GM12878 (cell line): ENCODE data around the gene MUC13. TPM values are rescaled to one million over a fixed set of nuclear protein-coding genes. Genes with fewer than 3 reads are reported as not detected.

ENCODE experiments used
- ATAC-seq: fragments of 200-7000 bp; cut with Tn5 transposase; 3 replicates; pipeline ENCODE4 v1.9.1; 2020; ENCODE audit warnings: mild to moderate bottlenecking, moderate library complexity
- BruUV-seq: library from RNA; stranded (reverse); fragments of 400-500 nt; replicated peaks from 2 replicates; lab custom pipeline; 2021; lab: Mats Ljungman, UMichigan
- CTCF ChIA-PET: fragments of 300-600 bp; sonication (Branson Sonifier 250); formaldehyde crosslinking; extraction: SDS; loops from one replicate; lab custom pipeline; 2021; ENCODE audit warnings: inconsistent platforms; lab: Yijun Ruan, JAX
- POLR2A ChIA-PET: fragments of 350-600 bp; formaldehyde crosslinking; extraction: SDS; loops from one replicate; lab custom pipeline; 2021; ENCODE audit warnings: inconsistent platforms; lab: Charles Lee
- RAD21 ChIA-PET: fragments of 300-600 bp; sonication (Branson Sonifier 250); formaldehyde crosslinking; loops from one replicate; lab custom pipeline; 2023; ENCODE audit warnings: antibody characterized with exemption; ENCODE audit not compliant: unreplicated experiment; lab: Charles Lee
- SMC1A ChIA-PET: fragments of 300-600 bp; sonication (Branson Sonifier 250); formaldehyde crosslinking; loops from one replicate; lab custom pipeline; 2023; ENCODE audit not compliant: unreplicated experiment, uncharacterized antibody; lab: Charles Lee
- DNase-seq: peaks from one replicate; pipeline ENCODE4 v3.0.0-alpha.2; 2011; ENCODE audit warnings: low read depth, low spot score
- FAIRE-seq: peaks from 3 replicates; lab custom pipeline; 2011; peaks lifted over from hg19 to GRCh38; lab: Jason Lieb, UNC
- H2AFZ ChIP-seq: 2 replicates; pipeline ENCODE4 v1.6.0; 2011; ENCODE audit warnings: low read depth, low read length, control low read depth; ENCODE audit not compliant: control insufficient read depth
- H3K27ac ChIP-seq: 2 replicates; pipeline ENCODE4 v1.5.1; 2011; ENCODE audit warnings: control low read depth; ENCODE audit not compliant: control insufficient read depth, insufficient read depth
- H3K27me3 ChIP-seq, 2 experiments: replicated peaks in 1 of 2; 2 replicates each; pipeline versions ENCODE4 v1.6.0 to v1.6.1; 2011; ENCODE audit warnings: low read length in 1 of 2; ENCODE audit not compliant: control insufficient read depth in 2 of 2, insufficient read depth in 2 of 2
- H3K36me3 ChIP-seq, 2 experiments: 2 replicates each; pipeline ENCODE4 v1.5.1; 2011; ENCODE audit warnings: low read length in 1 of 2; ENCODE audit not compliant: control insufficient read depth in 2 of 2, insufficient read depth in 2 of 2
- H3K4me1 ChIP-seq: 2 replicates; pipeline ENCODE4 v1.6.1; 2011; ENCODE audit warnings: mild to moderate bottlenecking, low read length, moderate library complexity, mixed read lengths; ENCODE audit not compliant: control insufficient read depth, insufficient read depth
- H3K4me2 ChIP-seq: 2 replicates; pipeline ENCODE4 v1.6.0; 2011; ENCODE audit warnings: control low read depth; ENCODE audit not compliant: control insufficient read depth, insufficient read depth
- H3K4me3 ChIP-seq: fragments of 200-600 bp; sonication (generic); 2 replicates; pipeline ENCODE4 v1.5.1; 2016
- H3K79me2 ChIP-seq: 2 replicates; pipeline ENCODE4 v1.6.0; 2011; ENCODE audit warnings: low read length; ENCODE audit not compliant: control insufficient read depth, insufficient read depth
- H3K9ac ChIP-seq: 2 replicates; pipeline ENCODE4 v1.8.0; 2011; ENCODE audit warnings: low read length, control low read depth, mixed read lengths; ENCODE audit not compliant: control insufficient read depth, insufficient read depth
- H3K9me3 ChIP-seq: replicated peaks from 3 replicates; pipeline ENCODE4 v1.5.1; 2011; ENCODE audit warnings: mild to moderate bottlenecking, low read length; ENCODE audit not compliant: control insufficient read depth, insufficient read depth
- H4K20me1 ChIP-seq: 2 replicates; pipeline ENCODE4 v1.6.0; 2011; ENCODE audit not compliant: control insufficient read depth, insufficient read depth
- ATF2 ChIP-seq: IDR thresholded peaks from 2 replicates; pipeline ENCODE4 v1.6.1; 2012; ENCODE audit warnings: low read length, inconsistent platforms
- BCLAF1 ChIP-seq: fragments of 450-650 bp; IDR thresholded peaks from 2 replicates; pipeline ENCODE4 v1.6.1; 2017; ENCODE audit warnings: antibody characterized with exemption, mild to moderate bottlenecking, moderate library complexity
- CTCF ChIP-seq, 3 experiments: IDR thresholded peaks in 2 of 3; conservative IDR thresholded peaks in 1 of 3; 2 replicates each; pipeline ENCODE4 v1.5.1; 2011; ENCODE audit warnings: low read depth in 3 of 3, low read length in 3 of 3, mild to moderate bottlenecking in 3 of 3, control low read depth in 2 of 3, moderate library complexity in 2 of 3, inconsistent platforms in 1 of 3, mixed read lengths in 1 of 3; ENCODE audit not compliant: control insufficient read depth in 2 of 3, insufficient read depth in 1 of 3; ENCODE audit errors: extremely low read depth in 1 of 3
- EED ChIP-seq: sonication (generic); IDR thresholded peaks from 2 replicates; pipeline ENCODE4 v1.6.1; 2016; ENCODE audit warnings: antibody characterized with exemption, low read depth
- ESRRA ChIP-seq: IDR thresholded peaks from 2 replicates; pipeline ENCODE4 v1.6.1; 2012; ENCODE audit warnings: mild to moderate bottlenecking, low read length, improper control_type of control experiment
- ETV6 ChIP-seq, 2 experiments: fragments of 450-650 bp in 1 of 2; IDR thresholded peaks in 1 of 2; conservative IDR thresholded peaks in 1 of 2; 2 replicates each; pipeline ENCODE4 v1.6.1; 2014; ENCODE audit warnings: antibody characterized with exemption in 1 of 2, borderline replicate concordance in 1 of 2, low read depth in 1 of 2, mild to moderate bottlenecking in 1 of 2, moderate library complexity in 1 of 2
- HDAC2 ChIP-seq: fragments of 200-600 bp; sonication (generic); IDR thresholded peaks from 2 replicates; pipeline ENCODE4 v1.6.1; 2017
- IRF4 ChIP-seq: IDR thresholded peaks from 2 replicates; pipeline ENCODE4 v1.6.1; 2011; ENCODE audit warnings: low read depth, low read length
- NFYA ChIP-seq: IDR thresholded peaks from 2 replicates; pipeline ENCODE4 v1.6.1; 2011; ENCODE audit warnings: low read depth, mild to moderate bottlenecking, low read length, improper control_type of control experiment, borderline replicate concordance
- POLR2AphosphoS5 ChIP-seq: IDR thresholded peaks from 2 replicates; pipeline ENCODE4 v1.6.1; 2011; ENCODE audit warnings: mild to moderate bottlenecking, low read length, inconsistent platforms
- RB1 ChIP-seq: fragments of 450-650 bp; formaldehyde crosslinking; IDR thresholded peaks from 2 replicates; pipeline ENCODE4 v1.6.1; 2017; ENCODE audit warnings: mild to moderate bottlenecking, borderline replicate concordance
- RUNX3 ChIP-seq: IDR thresholded peaks from 2 replicates; pipeline ENCODE4 v1.6.1; 2012; ENCODE audit warnings: low read length, inconsistent platforms
- SUZ12 ChIP-seq: fragments of 200-600 bp; sonication (generic); IDR thresholded peaks from one replicate; pipeline ENCODE4 v1.6.1; 2018; ENCODE audit warnings: antibody characterized with exemption, mild to moderate bottlenecking; ENCODE audit not compliant: unreplicated experiment
- TCF7 ChIP-seq: IDR thresholded peaks from 2 replicates; pipeline ENCODE4 v1.6.1; 2014; ENCODE audit warnings: antibody characterized with exemption, borderline replicate concordance
- USF1 ChIP-seq: IDR thresholded peaks from 2 replicates; pipeline ENCODE4 v1.6.1; 2011; ENCODE audit warnings: borderline replicate concordance, low read depth, mild to moderate bottlenecking, moderate library complexity, mixed read lengths, low read length; ENCODE audit not compliant: insufficient read depth; ENCODE audit errors: extremely low read length
- WGBS: methylation state at CpG from one replicate; pipeline ENCODE4 v1.1.6; 2016; ENCODE audit warnings: low lambda C conversion rate; ENCODE audit not compliant: insufficient replicate concordance, insufficient coverage; ENCODE audit errors: missing lambda C conversion rate; 5-methylcytosine and 5-hydroxymethylcytosine counted together
- in situ Hi-C: fragments of 300-500 bp; cut with MboI; formaldehyde crosslinking; loops from 9 replicates; pipeline ENCODE4 v1.14.3; 2018; ENCODE audit warnings: mixed read lengths
- intact Hi-C: fragments of 100-400 bp; cut with micrococcal nuclease; formaldehyde crosslinking; loops from one replicate; pipeline ENCODE4 v1.14.2; 2022; ENCODE audit not compliant: unreplicated experiment
- polyA plus RNA-seq, 11 experiments: library from polyadenylated mRNA; depleted of rRNA in 4 of 11; unstranded in 6 of 11; stranded (reverse) in 5 of 11; fragments of >200 nt; fragmentation: Nextera tagmentation in 4 of 11; fragmentation: Illumina TruSeq in 1 of 11; extraction: Ambion mirVana in 4 of 11; extraction: Trizol in 1 of 11; gene quantifications; 1 replicate in 1 of 11; 2 replicates in 10 of 11; pipeline versions ENCODE4 v1.2.1 to v1.2.3, GENCODE V29; 2011 to 2016; ENCODE audit warnings: inconsistent platforms in 2 of 11, missing spikeins in 2 of 11, low read depth in 1 of 11
- total RNA-seq, 4 experiments: library from RNA; depleted of rRNA in 3 of 4; stranded (reverse); fragments of >200 nt in 3 of 4; fragmentation: Illumina TruSeq in 1 of 4; extraction: Trizol in 1 of 4; gene quantifications; 2 replicates each; pipeline versions ENCODE4 v1.2.1 to v1.2.3, GENCODE V29; 2013 to 2021

Gene MUC13
- total and polyA plus RNA-seq, 10 of the 15 experiments (the other 5 are each of a cell fraction or from before 2014, with no cell fraction given), result 0.27 to 60.1 (median 0.76) TPM

- no peaks in the 10 kb centered on the region for H3K9me3 ChIP-seq
- no peaks in the 10 kb centered on the region for H3K4me1 ChIP-seq
- H3K9ac ChIP-seq, result no peak overlapping the region
- no peak for DNase-seq
- no peak overlapping the region for H3K4me2 ChIP-seq
- 20% methylated on average over 5 of the region's 5 CpGs for WGBS
- intact Hi-C loops, result no loop called here
- ChIA-PET CTCF (interaction anchor here (0.7 to 2.5 kb wide), 2 partner anchors 13 to 26 kb away, joined by 3 to 10 read pairs; partner anchors contain the start of gene MUC13), RAD21 (no interaction called here), SMC1A (interaction anchor here (5.7 kb wide), 1 partner anchor 26 kb away, joined by 26 read pairs; the partner anchor contains the start of gene MUC13), POLR2A (no interaction called here)
- H4K20me1 ChIP-seq, result no peaks in the 10 kb centered on the region
- no peak for ATAC-seq
- H3K27ac ChIP-seq, result no peak overlapping the region
- no peaks in the 10 kb centered on the region for H3K36me3 ChIP-seq
- no peak overlapping the region for H2AFZ ChIP-seq
- H3K27me3 ChIP-seq, result no peaks in the 10 kb centered on the region
- BruUV-seq, result no TSS peak
- no peak for FAIRE-seq
- TF ChIP-seq USF1 (no peak), POLR2AphosphoS5 (no peak), RUNX3 (no peak), ATF2 (no peak), RB1 (no peak), TCF7 (no peak), IRF4 (no peak), SUZ12 (no peak), BCLAF1 (no peak), NFYA (no peak), HDAC2 (no peak), ETV6 (conservative IDR thresholded peaks at IDR 0.05 in 1 of 2, IDR thresholded peaks at IDR 0.05 in 1 of 2; ENCODE audit: borderline replicate concordance in 1 of 2, low read depth in 1 of 2) (no peak), ESRRA (no peak), EED (no peak), CTCF (IDR thresholded peaks at IDR 0.05 in 2 of 3, conservative IDR thresholded peaks at IDR 0.05 in 1 of 3; ENCODE audit: control insufficient read depth in 2 of 3, extremely low read depth in 1 of 3, insufficient read depth in 1 of 3, low read depth in 3 of 3, low read length in 3 of 3) (no peak)
- in situ Hi-C loops, result no loop called here
- no peak overlapping the region for H3K4me3 ChIP-seq
- no peaks in the 10 kb centered on the region for H3K79me2 ChIP-seq
Measured at GRCh38 chr3:124960698-124961097, 26.1 kb upstream of the MUC13 start.
